HS-5 (cell line): ENCODE measurements around the gene CMC2.

Source experiments
- DNase-seq: peaks from one replicate; pipeline ENCODE4 v3.0.0-alpha.2; 2012; ENCODE audit warnings: low read depth

Gene CMC2

GRCh38 chr16:80972611-80973010, 34.1 kb downstream of the CMC2 start:
- DNase-seq = no peak

DNA sequence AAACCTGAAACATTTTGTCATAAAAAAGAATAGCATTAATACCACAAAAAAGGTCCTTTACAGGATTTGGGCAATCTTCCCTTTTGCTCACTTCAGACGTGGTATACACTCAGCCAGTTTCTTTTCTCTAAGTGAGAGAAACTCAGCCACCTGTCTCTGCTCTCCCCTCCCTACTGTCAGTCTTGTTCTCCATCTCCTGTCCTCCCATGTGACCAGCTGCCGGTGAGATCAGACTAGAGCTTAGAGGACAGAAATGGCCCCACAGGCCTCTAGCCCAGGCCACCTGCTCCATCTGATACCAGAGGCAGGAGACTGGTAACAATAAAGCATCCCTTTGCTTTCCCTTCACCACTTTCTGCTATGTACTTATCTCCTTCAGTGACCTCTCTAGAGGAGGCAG, 34.9 kb downstream of the CMC2 start:
- no peak for DNase-seq

GRCh38 chr16:80969114-80969484, 37.6 kb downstream of the CMC2 start:
- DNase-seq = no peak

- DNase-seq = no peak
Observed at GRCh38 chr16:80968386-80969113, 38.1 kb downstream of the CMC2 start.

DNA sequence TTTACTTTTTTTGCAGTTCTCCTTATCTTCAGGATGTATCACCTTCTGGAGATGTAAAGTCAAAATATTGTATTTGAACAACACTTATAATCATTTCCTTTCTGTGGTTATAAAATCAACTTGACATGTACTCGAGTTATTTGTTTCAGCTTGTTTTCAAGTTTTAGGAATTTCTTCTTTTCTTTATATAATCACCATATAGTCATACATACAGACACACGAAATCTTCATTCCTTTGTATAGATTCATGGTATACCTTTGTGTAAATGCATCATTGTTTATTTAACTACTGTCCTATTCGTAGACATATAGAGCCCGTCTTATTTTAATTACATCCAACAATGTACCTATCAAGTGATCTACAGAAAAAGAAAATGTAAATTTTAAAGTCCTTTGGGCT, 40.1 kb downstream of the CMC2 start:
- DNase-seq = no peak

DNA sequence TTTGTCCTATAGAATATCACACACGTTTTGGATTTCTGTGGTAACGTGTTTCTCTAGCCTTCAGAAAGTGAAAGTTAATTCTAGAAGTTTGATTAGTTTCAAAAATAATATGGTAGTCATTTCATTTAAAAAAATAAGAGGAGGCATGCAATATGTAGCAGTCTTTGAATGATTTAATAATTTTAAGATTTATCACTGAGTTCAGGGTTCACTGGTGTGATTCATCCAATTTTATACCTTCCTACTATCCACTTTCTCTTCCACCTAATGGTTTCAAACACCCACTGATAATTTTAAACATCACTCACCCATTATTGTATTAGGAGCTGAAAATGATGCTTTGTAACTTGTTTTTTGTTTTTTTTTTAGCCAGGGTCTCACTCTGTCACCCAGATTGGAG, 42.3 kb downstream of the CMC2 start:
- DNase-seq = no peak

DNA sequence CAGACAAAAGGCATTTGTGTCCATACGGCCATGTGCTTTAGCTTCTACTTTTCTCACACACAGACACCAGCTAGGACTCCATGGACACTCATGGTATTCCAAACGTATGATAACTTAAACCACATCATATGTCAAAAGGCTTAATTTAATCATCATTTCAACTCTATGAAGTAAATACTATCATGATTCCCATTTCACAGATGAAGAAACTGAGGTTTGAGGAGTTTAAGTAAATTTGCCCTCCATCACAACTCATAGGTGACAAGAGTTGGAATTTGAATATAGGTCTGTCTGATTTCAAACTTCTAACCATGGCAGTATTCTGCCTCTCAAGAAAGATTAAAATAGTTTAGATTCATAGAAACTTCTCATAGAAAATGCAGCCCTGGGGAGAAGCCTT, 43.8 kb downstream of the CMC2 start:
- no peak for DNase-seq

DNA sequence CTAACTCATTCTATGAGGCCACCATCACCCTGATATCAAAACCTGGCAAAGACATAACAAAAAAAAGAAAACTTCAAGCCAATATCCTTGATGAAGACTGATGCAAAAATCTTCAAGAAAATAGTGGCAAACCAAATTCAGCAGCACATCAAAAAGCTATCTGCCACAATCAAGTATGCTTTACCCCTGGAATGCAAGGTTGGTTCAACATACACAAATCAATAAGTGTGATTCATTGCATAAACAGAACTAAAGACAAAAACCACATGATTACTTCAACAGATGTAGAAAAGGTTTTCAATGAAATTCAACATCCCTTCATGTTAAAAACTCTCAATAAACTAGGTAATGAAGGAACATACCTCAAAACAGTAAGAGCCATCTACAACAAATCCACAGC, 48.4 kb downstream of the CMC2 start:
- no peak for DNase-seq

DNA sequence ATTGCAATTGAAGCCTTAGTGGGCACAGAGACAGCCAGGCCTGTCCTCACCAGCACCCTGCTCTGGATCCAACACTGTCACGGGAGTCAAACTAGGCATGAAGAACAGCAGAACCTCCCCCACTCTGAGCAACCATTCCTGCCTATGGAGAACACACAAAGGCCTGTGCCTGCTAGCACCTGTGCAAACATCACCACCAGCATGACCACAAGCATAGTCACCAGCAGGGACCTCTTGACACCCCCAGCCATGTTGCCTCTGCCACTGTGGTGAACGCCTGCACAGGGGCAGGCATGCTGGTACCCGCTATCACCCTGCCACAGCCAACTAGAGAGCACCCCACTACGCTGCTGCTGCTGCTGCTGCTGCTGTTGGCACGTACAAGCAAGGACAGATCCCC, 51.7 kb downstream of the CMC2 start:
- DNase-seq = no peak

DNA sequence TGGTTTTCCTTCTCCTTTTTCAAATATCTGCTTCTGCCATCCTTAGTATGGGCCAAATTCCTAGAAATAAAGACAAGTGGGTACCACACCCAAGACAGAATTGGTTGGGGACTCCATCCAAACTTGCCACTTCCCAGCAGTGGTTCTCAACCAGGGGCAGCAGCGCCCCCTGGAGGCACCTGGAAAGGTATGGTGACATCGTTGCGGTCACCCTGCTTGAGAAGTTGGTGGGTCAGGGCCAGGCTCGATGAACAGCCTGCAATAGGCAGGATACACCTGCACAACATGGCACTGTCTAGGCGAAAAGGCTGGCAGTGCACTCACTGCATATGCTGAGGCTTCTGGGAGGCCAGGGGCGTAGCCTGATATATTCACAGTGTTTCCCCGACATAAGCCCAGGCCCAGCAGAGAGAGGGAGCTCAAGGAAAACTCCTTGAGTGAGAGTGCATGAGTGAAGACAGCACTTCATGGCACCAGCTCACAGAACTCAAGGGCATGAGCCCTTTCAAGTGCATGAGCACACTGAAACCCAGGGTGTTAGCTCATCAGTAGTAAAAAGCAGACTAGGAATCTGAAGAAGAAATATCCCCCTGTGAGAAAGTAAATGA, 57.7 kb downstream of the CMC2 start:
- DNase-seq = no peak

DNA sequence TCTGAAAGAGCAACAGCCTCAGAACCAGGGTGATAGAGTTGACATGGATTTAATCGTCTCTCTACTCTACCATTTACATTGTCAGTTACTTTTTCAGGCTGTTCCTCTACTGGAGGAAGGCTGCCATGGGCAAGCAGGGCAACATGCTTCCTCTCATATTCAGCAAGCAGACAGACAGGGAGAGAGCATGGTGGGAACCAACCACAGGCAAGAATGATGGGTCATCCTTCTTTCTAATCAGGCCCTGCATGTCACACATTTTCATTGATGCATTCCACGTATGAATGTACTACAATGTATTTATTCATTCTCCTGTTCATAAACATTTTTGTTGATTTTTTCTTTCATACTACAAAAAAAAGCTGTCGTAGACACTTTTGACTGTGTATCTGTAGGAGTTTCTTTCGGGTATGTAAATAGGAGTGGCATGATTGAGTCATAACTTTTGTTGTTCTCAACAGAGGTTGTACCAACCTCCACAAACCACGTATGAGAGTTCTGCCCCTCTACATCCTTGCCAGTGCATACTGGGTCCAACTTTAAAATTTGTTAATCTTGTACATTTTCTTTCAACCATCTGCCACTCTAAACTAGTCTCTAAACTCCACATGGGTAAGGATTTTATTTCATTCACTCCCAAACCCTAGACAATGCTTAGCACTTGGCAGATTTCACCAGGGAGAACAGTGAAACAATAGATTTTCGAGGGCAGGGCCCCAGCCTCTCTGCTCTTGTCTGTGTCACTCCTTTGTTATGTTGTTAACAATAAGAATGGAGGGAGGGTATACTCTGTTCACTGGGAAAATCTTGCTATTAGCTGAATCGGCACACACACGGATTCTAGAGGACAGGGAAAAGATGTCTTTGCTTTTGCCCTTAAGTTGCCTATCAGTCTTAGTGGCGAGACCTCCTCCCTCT, 58.7 kb downstream of the CMC2 start:
- DNase-seq = no peak

DNA sequence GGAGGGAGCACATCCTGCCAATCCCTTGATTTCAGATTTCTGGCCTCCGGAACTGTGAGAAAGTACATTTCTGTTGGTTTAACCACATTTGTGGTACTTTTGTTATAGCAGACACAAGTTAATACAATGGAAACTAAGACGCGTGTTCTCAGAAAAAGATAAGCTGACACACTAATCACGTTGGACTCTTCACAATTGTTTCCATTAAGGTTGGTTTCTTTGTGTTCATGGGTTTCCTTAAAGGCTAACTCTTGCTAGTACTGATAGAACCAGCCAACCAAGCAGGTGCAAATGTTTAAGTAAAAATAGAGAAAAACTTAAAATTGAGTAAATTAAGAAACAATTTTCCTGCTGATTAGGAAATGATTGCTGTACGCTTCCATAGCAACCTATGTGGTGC, 59.4 kb downstream of the CMC2 start:
- no peak for DNase-seq

- no peak for DNase-seq
Observed at GRCh38 chr16:80946481-80946880, 60.2 kb downstream of the CMC2 start.

DNA sequence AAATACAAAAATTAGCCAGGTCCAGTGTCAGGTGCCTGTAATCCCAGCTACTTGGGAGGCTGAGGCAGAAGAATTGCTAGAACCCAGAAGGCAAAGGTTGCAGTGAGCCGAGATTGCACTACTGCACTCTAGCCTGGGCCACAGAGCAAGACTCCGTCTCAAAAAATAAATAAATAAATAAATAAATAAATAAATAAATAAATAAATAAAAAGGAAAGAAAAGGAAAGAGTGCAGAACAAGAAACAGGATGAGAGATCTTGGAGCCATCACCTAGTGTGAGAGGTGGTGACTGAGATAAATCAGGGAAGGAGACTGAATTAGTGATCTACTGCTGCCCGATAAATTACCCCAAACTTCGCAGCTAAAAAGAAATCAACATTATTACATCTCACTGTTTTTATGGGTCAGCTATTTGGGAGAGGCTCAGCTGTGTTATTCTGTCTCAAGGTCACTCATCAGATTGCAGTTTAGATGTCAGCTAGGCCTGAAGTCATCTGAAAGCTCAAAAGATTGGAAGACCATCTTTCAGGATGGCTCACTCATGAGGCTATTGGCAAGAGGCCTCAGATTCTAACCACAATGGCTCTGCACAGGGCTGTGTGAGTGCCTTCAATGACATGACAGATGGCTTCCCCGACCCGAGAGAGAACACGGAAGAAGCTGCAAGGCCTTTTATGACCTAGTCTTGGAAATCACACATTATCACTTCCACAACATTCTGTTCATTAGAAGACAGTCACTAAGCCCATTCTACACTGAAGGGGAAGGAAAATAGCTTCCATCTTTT, 66.4 kb downstream of the CMC2 start:
- no peak for DNase-seq

DNA sequence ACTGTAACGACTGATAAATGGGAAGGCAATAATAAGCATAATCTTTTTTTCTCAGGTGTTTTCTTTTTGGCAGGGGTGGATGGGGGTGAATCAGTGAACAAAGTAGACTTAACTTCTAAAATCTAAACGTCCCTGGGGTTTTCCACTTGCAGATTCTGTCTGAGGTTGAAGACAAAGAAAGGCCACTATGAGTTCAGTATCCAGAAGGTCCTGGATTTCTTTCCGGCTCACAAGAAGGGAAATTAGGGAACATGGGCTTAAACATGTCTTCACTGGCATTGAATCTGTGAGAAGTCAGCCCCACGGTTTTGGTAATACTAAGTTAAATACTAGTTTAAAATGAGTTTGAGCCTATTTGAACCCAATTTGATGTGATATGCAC, 67.8 kb downstream of the CMC2 start:
- no peak for DNase-seq

- peak; percentile 77 for DNase-seq
Observed at GRCh38 chr16:80938004-80938878, 68.4 kb downstream of the CMC2 start.

DNA sequence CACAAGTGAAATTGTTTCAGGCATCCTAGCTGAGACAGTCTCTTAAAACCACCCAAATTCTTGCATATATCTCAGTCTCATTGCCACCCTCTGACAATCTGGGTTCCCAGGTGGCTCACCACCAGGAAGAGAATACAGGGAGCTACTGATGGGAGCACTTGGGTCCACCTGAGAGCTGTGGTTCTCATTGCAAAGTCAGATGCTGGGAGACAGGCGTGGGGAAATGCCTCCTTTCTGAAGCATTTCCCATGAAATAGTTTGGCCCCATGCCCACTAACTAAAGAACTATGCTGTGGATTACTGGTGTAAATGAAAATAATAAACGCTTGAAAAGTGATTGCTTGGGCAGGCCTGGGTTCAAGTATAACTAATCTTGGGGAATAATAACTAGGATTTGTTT, 70.3 kb downstream of the CMC2 start:
- no peak for DNase-seq

DNA sequence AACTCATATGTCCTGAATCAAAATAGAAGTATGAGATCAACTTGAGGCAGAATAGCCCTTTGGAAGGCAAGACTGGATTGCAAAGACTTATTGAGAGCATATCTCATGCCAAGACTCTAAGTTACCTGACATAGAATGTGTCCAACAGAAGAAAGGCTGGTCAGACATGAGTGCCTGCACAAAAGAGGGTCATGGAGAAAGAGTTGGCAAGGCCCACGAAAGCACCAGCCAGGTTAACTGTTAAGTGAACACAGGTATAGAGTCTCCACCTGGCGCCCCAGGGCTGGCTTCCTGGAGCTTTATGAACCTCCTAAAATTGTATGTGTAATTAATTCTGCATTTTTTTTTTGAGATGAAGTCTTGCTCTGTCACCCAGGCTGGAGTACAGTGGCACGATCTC, 71.0 kb downstream of the CMC2 start:
- DNase-seq = no peak

DNA sequence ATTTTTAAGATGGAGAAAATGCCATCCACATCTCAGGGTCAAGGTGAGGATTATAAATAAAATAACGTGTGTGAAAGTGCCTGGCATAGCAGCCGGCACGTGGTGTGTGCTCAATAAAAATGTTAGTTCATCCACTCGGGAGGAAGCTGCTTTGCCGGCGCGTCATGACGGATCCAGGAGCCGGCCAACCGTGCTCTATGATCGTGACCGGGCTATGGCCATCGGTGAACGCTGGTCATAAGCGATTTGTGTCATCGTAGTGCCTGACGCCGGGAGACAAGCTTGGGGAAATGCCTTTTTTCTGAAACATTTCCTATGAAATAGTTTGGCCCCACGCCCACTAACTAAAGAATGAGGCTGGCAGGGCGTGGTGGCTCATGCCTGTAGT, 74.0 kb downstream of the CMC2 start:
- peak; percentile 77 for DNase-seq

GRCh38 chr16:80931801-80932707, 74.6 kb downstream of the CMC2 start:
- DNase-seq = no peak
